Neural cell (in vitro differentiated cells): Measurements from ENCODE around the gene CAGE1. TPM values are rescaled to one million over a fixed set of nuclear protein-coding genes. Genes with fewer than 3 reads are reported as not detected.

Experiments used
- H2AFZ ChIP-seq: fragments of 200-600, 300-800 bp; sonication (generic), shearing (Covaris generic); 2 replicates; pipeline ENCODE4 v1.6.0; 2014; ENCODE audit warnings: low read depth, mild to moderate bottlenecking, antibody characterized with exemption, low read length, moderate library complexity
- H3F3A ChIP-seq: fragments of 200-600 bp; shearing (Covaris generic); 2 replicates; pipeline ENCODE4 v1.6.1; 2016; ENCODE audit warnings: mild to moderate bottlenecking, moderate library complexity, mixed read lengths, antibody characterized with exemption, low read length; ENCODE audit not compliant: insufficient read depth, poor library complexity, severe bottlenecking
- H3K27ac ChIP-seq: fragments of 200-600, 300-800 bp; sonication (generic), shearing (Covaris generic); 2 replicates; pipeline ENCODE4 v1.5.1; 2014; ENCODE audit warnings: mild to moderate bottlenecking, low read length, moderate library complexity
- H3K27me3 ChIP-seq: fragments of 300-800, 200-600 bp; sonication (generic), shearing (Covaris generic); 2 replicates; pipeline ENCODE4 v1.6.0; 2014; ENCODE audit warnings: mild to moderate bottlenecking, low read depth, low read length, moderate library complexity; ENCODE audit not compliant: insufficient read depth
- H3K36me3 ChIP-seq: fragments of 300-800, 200-600 bp; sonication (generic), shearing (Covaris generic); 2 replicates; pipeline ENCODE4 v1.5.1; 2014; ENCODE audit warnings: mild to moderate bottlenecking, antibody characterized with exemption, low read length, moderate library complexity; ENCODE audit not compliant: insufficient read depth
- H3K4me2 ChIP-seq: fragments of 300-800, 200-600 bp; sonication (generic), shearing (Covaris generic); 2 replicates; pipeline ENCODE4 v1.6.0; 2014; ENCODE audit warnings: mild to moderate bottlenecking, low read length
- H3K4me3 ChIP-seq: fragments of 300-800, 200-600 bp; sonication (generic), shearing (Covaris generic); 2 replicates; pipeline ENCODE4 v1.5.1; 2014; ENCODE audit warnings: mild to moderate bottlenecking, low read length, moderate library complexity
- H3K79me2 ChIP-seq: fragments of 200-600 bp; shearing (Covaris generic); replicated peaks from 2 replicates; pipeline ENCODE4 v1.6.0; 2014; ENCODE audit warnings: mild to moderate bottlenecking, low read length, moderate library complexity; ENCODE audit not compliant: insufficient read depth
- H3K9ac ChIP-seq: fragments of 300-800, 200-600 bp; sonication (generic), shearing (Covaris generic); 2 replicates; pipeline ENCODE4 v1.6.1; 2016; ENCODE audit warnings: mild to moderate bottlenecking, low read length, mixed read lengths
- H3K9me2 ChIP-seq: fragments of 200-600 bp; shearing (Covaris generic); 2 replicates; pipeline ENCODE4 v1.6.1; 2016; ENCODE audit warnings: mild to moderate bottlenecking, low read length, mixed read lengths; ENCODE audit not compliant: insufficient read depth
- H3K9me3 ChIP-seq: fragments of 200-600, 300-800 bp; sonication (generic), shearing (Covaris generic); 2 replicates; pipeline ENCODE4 v1.6.1; 2016; ENCODE audit warnings: mild to moderate bottlenecking, mixed run types, low read length, moderate library complexity, mixed read lengths
- H4K20me1 ChIP-seq: fragments of 200-600 bp; shearing (Covaris generic); 2 replicates; pipeline ENCODE4 v1.6.1; 2016; ENCODE audit warnings: mild to moderate bottlenecking, mixed run types; ENCODE audit not compliant: insufficient read depth
- CTCF ChIP-seq: fragments of 450-650 bp; IDR thresholded peaks from 2 replicates; pipeline ENCODE4 v1.5.1; 2014; ENCODE audit warnings: antibody characterized with exemption, mild to moderate bottlenecking, moderate library complexity; ENCODE audit not compliant: poor library complexity, severe bottlenecking
- EP300 ChIP-seq: fragments of 450-650 bp; conservative IDR thresholded peaks from 2 replicates; pipeline ENCODE4 v1.6.1; 2014; ENCODE audit warnings: antibody characterized with exemption, mild to moderate bottlenecking, moderate library complexity; ENCODE audit not compliant: poor library complexity, severe bottlenecking
- EZH2 ChIP-seq: fragments of 200-600, 300-800 bp; shearing (Covaris generic), sonication (generic); IDR thresholded peaks from 2 replicates; pipeline ENCODE4 v1.6.1; 2014; ENCODE audit warnings: antibody characterized with exemption, low read length, borderline replicate concordance, mild to moderate bottlenecking; ENCODE audit not compliant: insufficient read depth, poor library complexity, severe bottlenecking
- MXI1 ChIP-seq: fragments of 450-650 bp; conservative IDR thresholded peaks from 2 replicates; pipeline ENCODE4 v1.6.1; 2014; ENCODE audit warnings: antibody characterized with exemption, mild to moderate bottlenecking; ENCODE audit not compliant: poor library complexity, severe bottlenecking
- POLR2AphosphoS5 ChIP-seq: IDR thresholded peaks from 2 replicates; pipeline ENCODE4 v1.6.1; 2012
- RAD21 ChIP-seq: fragments of 450-650 bp; conservative IDR thresholded peaks from 2 replicates; pipeline ENCODE4 v1.6.1; 2014; ENCODE audit warnings: antibody characterized with exemption, mild to moderate bottlenecking, moderate library complexity
- REST ChIP-seq: IDR thresholded peaks from 2 replicates; pipeline ENCODE4 v1.6.1; 2012; ENCODE audit warnings: borderline replicate concordance
- SMC3 ChIP-seq: fragments of 450-650 bp; conservative IDR thresholded peaks from 2 replicates; pipeline ENCODE4 v1.6.1; 2014; ENCODE audit warnings: antibody characterized with exemption, mild to moderate bottlenecking, moderate library complexity; ENCODE audit not compliant: poor library complexity
- TAF1 ChIP-seq: IDR thresholded peaks from 2 replicates; pipeline ENCODE4 v1.6.1; 2012; ENCODE audit warnings: low read depth
- polyA plus RNA-seq: library from polyadenylated mRNA; depleted of rRNA; stranded (reverse); fragments of >200 nt; gene quantifications from 2 replicates; pipeline ENCODE4 v1.2.3, GENCODE V29; 2014

The CAGE1 gene
- polyA plus RNA-seq, 1 donor from 2014 or later: not detected

- H3K9me3 ChIP-seq: no peaks in the 10 kb centered on the region
- H3K4me3 ChIP-seq: no peak overlapping the region
- no peaks in the 10 kb centered on the region for H3F3A ChIP-seq
- H3K27me3 ChIP-seq: no peaks in the 10 kb centered on the region
- TF ChIP-seq MXI1 (no peak), EP300 (no peak), SMC3 (no peak), REST (no peak), POLR2AphosphoS5 (no peak), EZH2 (no peak), TAF1 (no peak), CTCF (no peak), RAD21 (no peak)
- H3K36me3 ChIP-seq: no peaks in the 10 kb centered on the region
- no peaks in the 10 kb centered on the region for H3K79me2 ChIP-seq
- H3K27ac ChIP-seq: no peak overlapping the region
- H4K20me1 ChIP-seq: no peaks in the 10 kb centered on the region
- no peak overlapping the region for H3K4me2 ChIP-seq
- H3K9ac ChIP-seq: no peak overlapping the region
- no peaks in the 10 kb centered on the region for H3K9me2 ChIP-seq
- no peak overlapping the region for H2AFZ ChIP-seq
Measured at GRCh38 chr6:7378740-7379139, 10.8 kb downstream of the CAGE1 start.

GRCh38 chr6:7377961-7378360, 11.6 kb downstream of the CAGE1 start:
- H3K4me3 ChIP-seq: no peak overlapping the region
- TF ChIP-seq MXI1: no peak
- TF ChIP-seq CTCF: no peak
- TF ChIP-seq TAF1: no peak
- TF ChIP-seq EZH2: no peak
- TF ChIP-seq RAD21: no peak
- no peak for TF ChIP-seq REST
- TF ChIP-seq EP300: no peak
- no peak for TF ChIP-seq POLR2AphosphoS5
- TF ChIP-seq SMC3: no peak

More at GRCh38 chr6:7377961-7378360, 11.6 kb downstream of the CAGE1 start:
- Histone ChIP-seq H3K27me3 (no peaks in the 10 kb centered on the region), H3K36me3 (no peaks in the 10 kb centered on the region), H3K4me2 (no peak overlapping the region), H3K9me3 (no peaks in the 10 kb centered on the region), H3F3A (no peaks in the 10 kb centered on the region), H2AFZ (no peak overlapping the region), H3K79me2 (no peaks in the 10 kb centered on the region), H3K9me2 (no peaks in the 10 kb centered on the region), H4K20me1 (no peaks in the 10 kb centered on the region), H3K27ac (no peak overlapping the region), H3K9ac (no peak overlapping the region)
